GM12878 (cell line): ENCODE data around the gene SNCAIP.

Experiments used
- CREM ChIP-seq: IDR thresholded peaks from 2 replicates; pipeline ENCODE4 v1.6.1; 2014; ENCODE audit warnings: antibody characterized with exemption, low read depth
- EZH2 ChIP-seq: IDR thresholded peaks from 2 replicates; pipeline ENCODE4 v1.6.1; 2012; ENCODE audit warnings: low read depth, mild to moderate bottlenecking, control low read depth, inconsistent platforms, low read length, borderline replicate concordance; ENCODE audit not compliant: control insufficient read depth

GRCh38 chr5:122402955-122403685, 91.1 kb downstream of the SNCAIP start:
- no peak for TF ChIP-seq CREM
- TF ChIP-seq EZH2 = no peak
